IPS-15b (cell line): ENCODE results near the gene KSR1.

ENCODE experiments used
- H3K27me3 ChIP-seq: one replicate; pipeline ENCODE4 v1.6.1; 2013; ENCODE audit warnings: low read length; ENCODE audit not compliant: control insufficient read depth, insufficient read depth
- H3K36me3 ChIP-seq: one replicate; pipeline ENCODE4 v1.6.1; 2013; ENCODE audit warnings: low read length; ENCODE audit not compliant: control insufficient read depth, insufficient read depth
- H3K4me1 ChIP-seq: one replicate; pipeline ENCODE4 v1.6.1; 2013; ENCODE audit warnings: mild to moderate bottlenecking, low read length; ENCODE audit not compliant: control insufficient read depth, insufficient read depth
- H3K4me3 ChIP-seq: one replicate; pipeline ENCODE4 v1.5.1; 2013; ENCODE audit warnings: low read depth, low read length
- H3K9ac ChIP-seq: one replicate; pipeline ENCODE4 v1.6.1; 2013; ENCODE audit warnings: low read depth, mild to moderate bottlenecking, low read length
- H3K9me3 ChIP-seq: one replicate; pipeline ENCODE4 v1.6.1; 2013; ENCODE audit warnings: mild to moderate bottlenecking, low read length; ENCODE audit not compliant: control insufficient read depth, insufficient read depth

Gene KSR1

GRCh38 chr17:27601975-27602302 lies 145.7 kb downstream of the KSR1 start:
- Histone ChIP-seq H3K36me3 (peaks cover 18% of the 10 kb centered on the region), H3K9ac (no peak overlapping the region)

DNA sequence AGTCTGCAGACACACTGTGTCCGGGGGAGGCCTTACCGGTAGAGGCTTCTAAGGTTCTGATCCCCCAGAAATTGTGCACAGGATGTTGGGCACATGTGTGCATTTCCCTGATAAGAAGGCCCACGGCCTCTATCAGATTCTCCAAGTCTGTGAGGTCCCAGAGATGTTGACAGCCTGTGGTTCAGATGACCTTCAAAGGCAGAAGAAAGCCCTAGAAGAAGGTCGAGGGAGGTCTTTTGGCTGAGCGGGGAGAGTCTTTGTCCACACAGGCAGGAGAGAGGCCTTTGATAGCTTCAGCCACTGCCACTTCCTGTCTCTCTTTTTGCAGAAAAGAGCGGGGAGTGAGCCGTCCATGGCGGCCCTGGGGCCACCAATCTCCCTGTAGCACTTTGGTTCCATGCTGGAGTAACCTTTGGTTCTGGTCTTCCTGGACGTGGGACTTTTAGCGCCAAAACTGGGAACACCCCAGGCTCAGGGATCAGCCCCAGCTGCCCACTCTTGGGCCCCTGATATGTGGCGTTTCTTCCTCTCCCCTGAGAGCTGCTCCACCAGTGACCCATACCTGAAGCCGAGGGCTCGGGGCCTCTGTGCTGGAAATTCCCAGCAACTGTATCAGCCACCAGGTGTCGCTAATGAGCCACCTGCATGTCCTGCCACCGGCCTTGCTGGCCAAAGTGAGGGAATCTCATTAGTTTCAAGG lies 146.6 kb downstream of the KSR1 start:
- Histone ChIP-seq H3K36me3 (peaks cover 19% of the 10 kb centered on the region), H3K4me3 (no peak overlapping the region), H3K27me3 (no peaks in the 10 kb centered on the region), H3K9ac (no peak overlapping the region), H3K4me1 (no peaks in the 10 kb centered on the region), H3K9me3 (no peaks in the 10 kb centered on the region)

More at GRCh38 chr17:27601975-27602302, 145.7 kb downstream of the KSR1 start:
- Histone ChIP-seq H3K4me1 (no peaks in the 10 kb centered on the region), H3K9me3 (no peaks in the 10 kb centered on the region), H3K27me3 (no peaks in the 10 kb centered on the region), H3K4me3 (no peak overlapping the region)

DNA sequence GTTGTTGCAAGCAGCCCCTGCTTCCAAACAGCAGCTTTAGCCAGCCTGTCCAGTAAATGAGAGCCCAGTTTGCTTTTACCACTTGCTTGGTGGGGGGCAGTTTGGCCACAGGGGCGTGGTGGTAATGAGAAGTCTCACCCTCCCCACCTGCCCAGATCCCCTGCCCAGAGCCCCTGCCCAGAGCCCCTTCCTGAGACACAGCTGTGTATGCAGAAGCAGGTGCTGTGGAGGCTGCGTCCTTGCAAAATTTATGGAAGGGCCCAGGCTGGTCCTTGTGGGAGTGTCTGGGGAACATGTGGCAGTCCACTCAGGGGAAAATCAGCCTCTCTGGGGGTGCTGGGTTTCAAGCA lies 147.1 kb downstream of the KSR1 start:
- Histone ChIP-seq H3K4me1 (no peaks in the 10 kb centered on the region), H3K36me3 (peaks cover 19% of the 10 kb centered on the region), H3K4me3 (no peak overlapping the region), H3K9ac (no peak overlapping the region), H3K27me3 (no peaks in the 10 kb centered on the region), H3K9me3 (no peaks in the 10 kb centered on the region)

DNA sequence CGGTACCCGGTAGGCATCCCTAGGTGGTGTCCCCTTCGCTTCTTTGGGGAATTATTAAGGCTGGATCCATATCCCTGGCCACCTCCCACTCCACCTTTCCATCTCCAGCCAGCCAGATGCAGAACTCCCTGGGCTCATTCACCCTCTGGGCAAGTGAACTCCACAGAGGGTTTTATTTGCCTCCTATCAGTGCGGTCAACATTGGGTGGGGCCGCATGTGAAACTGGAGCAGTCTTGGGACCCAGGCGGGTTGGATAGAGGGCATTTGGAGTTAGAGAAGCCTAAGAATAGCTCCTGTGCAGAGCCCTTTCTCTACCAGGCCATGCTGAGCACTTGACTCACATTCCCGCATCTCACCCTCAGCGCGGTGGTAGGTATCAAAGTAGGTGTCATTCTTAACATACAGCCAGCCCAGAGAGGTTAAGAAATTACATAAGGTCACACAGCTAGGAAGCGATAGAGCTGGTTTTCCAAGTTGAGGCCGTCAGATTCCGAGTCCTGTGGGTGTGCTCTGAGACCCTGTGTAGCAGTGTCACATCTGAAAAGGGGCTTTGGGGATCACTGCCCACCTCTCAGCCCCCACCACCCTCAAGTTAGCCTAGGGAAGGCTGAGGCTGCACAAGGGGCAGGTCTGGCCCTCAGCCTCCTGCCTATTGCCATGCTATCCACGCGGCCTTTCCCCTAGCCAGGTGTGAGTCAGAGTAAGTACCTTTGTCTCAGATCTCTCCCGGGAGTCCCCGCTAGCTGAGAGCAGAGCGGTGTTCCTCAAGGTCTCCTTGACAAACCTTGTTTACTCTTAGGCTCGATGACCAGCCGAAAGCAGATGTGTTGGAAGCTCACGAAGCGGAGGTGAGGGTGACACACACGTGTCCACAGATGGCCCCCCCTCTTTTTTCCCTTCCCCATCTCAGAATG lies 147.9 kb downstream of the KSR1 start:
- no peaks in the 10 kb centered on the region for H3K27me3 ChIP-seq
- no peak overlapping the region for H3K9ac ChIP-seq
- H3K9me3 ChIP-seq = no peaks in the 10 kb centered on the region
- peaks cover 25% of the 10 kb centered on the region for H3K36me3 ChIP-seq
- H3K4me3 ChIP-seq = no peak overlapping the region
- H3K4me1 ChIP-seq = no peaks in the 10 kb centered on the region

DNA sequence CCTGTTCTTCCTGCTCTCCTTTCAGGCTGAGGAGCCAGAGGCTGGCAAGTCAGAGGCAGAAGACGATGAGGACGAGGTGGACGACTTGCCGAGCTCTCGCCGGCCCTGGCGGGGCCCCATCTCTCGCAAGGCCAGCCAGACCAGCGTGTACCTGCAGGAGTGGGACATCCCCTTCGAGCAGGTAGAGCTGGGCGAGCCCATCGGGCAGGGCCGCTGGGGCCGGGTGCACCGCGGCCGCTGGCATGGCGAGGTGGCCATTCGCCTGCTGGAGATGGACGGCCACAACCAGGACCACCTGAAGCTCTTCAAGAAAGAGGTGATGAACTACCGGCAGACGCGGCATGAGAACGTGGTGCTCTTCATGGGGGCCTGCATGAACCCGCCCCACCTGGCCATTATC lies 149.2 kb downstream of the KSR1 start:
- Histone ChIP-seq H3K27me3 (no peaks in the 10 kb centered on the region), H3K9ac (no peak overlapping the region), H3K36me3 (peaks cover 33% of the 10 kb centered on the region), H3K4me1 (no peaks in the 10 kb centered on the region), H3K4me3 (no peak overlapping the region), H3K9me3 (no peaks in the 10 kb centered on the region)

DNA sequence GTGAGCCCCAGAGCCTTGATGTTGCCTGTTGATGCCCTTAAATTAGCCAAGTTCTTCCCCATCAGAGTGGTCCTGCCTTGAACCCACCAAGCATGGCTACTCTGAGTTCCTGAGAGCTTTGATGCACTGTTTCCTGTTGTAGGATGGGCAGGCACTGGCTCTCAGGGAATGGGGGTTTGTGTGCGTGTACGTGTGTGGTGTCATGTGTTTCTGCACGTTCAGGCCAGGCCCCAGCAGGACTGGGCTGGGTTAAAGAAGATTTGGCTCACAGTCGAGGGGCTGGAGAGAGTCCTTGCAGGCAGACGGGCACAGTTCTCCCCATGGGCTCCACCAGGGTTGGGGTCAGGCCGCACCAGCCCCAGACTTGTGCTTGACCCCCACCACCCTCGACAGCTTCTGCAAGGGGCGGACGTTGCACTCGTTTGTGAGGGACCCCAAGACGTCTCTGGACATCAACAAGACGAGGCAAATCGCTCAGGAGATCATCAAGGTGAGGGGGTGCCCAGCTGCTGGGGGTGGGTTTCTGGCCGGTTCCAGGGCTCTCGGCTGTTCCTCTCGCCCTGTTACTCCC lies 151.4 kb downstream of the KSR1 start:
- Histone ChIP-seq H3K9me3 (no peaks in the 10 kb centered on the region), H3K4me1 (no peaks in the 10 kb centered on the region), H3K27me3 (no peaks in the 10 kb centered on the region), H3K36me3 (peaks cover 37% of the 10 kb centered on the region), H3K9ac (no peak overlapping the region), H3K4me3 (no peak overlapping the region)

DNA sequence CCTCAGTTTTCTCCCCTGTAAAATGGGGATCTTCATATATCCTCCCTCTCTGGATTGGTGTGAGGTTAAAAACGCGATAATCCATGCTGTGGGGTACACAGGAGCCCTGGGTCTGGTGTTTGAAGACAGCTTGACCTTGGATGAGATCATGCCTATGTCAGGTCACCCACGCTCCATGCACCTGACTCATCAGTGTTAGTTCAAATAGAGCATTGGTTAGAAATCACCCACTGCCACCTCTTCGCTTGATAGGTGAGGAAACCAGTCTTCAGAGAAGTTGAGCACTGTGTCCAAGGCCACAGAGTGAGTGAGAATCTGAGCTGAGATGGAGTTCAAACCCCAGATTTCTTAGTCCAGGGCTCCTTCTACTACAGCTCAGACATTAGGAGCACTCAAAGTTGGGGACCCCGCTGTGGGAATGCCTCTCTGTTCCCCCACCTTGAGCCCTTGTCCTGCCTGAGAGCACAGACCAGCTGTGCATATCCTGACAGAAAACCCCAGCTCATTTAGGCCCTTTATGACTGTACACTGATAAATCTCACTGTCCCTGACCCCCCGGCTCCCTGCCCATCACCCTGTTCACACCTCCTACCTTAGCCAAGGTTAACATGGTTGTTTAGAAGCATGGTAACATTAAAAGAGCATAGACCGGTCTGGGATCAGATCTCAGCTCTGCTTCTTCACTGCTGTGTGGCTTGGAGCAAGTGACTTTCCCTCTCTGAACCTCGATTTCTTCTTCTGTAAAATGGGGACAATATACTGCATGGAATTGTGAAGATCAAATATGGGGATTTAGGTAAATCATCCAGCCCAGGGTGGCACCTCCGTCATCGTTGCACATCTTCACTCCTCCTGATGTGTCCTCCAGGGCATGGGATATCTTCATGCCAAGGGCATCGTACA lies 152.3 kb downstream of the KSR1 start:
- Histone ChIP-seq H3K9ac (no peak overlapping the region), H3K27me3 (no peaks in the 10 kb centered on the region), H3K36me3 (peaks cover 38% of the 10 kb centered on the region), H3K4me1 (no peaks in the 10 kb centered on the region), H3K9me3 (no peaks in the 10 kb centered on the region), H3K4me3 (no peak overlapping the region)

- no peaks in the 10 kb centered on the region for H3K9me3 ChIP-seq
- no peaks in the 10 kb centered on the region for H3K27me3 ChIP-seq
- H3K4me3 ChIP-seq = no peak overlapping the region
- H3K36me3 ChIP-seq = peaks cover 36% of the 10 kb centered on the region
- H3K4me1 ChIP-seq = no peaks in the 10 kb centered on the region
- H3K9ac ChIP-seq = no peak overlapping the region
Observed at GRCh38 chr17:27609611-27610303, 153.5 kb downstream of the KSR1 start.

DNA sequence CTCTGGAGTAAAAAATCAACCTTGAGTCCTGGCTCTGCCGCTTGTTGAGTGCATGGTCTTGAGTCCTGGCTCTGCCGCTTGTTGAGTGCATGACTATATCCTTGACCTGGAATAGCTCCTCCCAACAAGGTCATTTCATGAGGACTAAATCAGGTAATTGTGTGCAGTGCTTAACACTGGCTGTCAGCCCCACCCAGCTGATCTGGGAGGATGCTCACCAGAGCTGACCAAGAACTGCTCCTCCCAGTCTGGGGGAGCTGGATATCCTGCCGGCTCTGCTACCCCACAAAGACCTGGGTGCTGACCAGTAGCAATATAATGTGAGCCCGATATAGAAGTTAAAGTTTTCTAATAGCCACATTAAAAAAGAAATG lies 154.0 kb downstream of the KSR1 start:
- no peak overlapping the region for H3K4me3 ChIP-seq
- H3K4me1 ChIP-seq = no peaks in the 10 kb centered on the region
- no peaks in the 10 kb centered on the region for H3K27me3 ChIP-seq
- H3K9ac ChIP-seq = no peak overlapping the region
- H3K36me3 ChIP-seq = peaks cover 33% of the 10 kb centered on the region
- no peaks in the 10 kb centered on the region for H3K9me3 ChIP-seq

DNA sequence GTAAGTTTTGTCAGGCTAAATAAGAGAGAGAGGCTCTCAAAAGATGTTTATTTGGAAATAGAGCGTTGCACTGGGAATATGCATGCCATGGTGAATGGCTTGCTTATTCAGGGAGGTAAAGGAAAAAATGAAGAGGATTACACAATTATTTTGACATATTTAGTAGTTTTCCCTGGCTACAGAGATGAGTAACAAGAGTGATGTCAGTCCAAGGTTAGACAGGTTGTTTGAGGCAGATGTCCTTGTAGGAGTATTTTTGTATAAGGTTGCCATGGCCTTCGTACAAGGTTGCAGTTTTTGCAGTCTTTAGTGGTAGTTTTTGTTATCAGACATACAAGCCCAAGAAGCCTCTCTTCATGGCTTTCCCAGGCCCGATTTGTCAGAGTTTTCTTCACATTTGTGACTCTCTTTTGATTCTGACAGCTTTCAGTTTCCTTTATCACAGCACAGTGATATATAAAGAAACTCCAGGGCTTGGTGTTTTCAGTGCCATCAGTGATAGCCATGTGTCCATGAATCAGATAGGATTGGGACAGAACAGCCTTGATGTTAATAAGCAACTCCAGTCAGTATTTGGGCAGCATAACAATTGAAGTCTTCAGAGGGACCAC lies 156.0 kb downstream of the KSR1 start:
- Histone ChIP-seq H3K4me1 (no peaks in the 10 kb centered on the region), H3K36me3 (peaks cover 34% of the 10 kb centered on the region)

DNA sequence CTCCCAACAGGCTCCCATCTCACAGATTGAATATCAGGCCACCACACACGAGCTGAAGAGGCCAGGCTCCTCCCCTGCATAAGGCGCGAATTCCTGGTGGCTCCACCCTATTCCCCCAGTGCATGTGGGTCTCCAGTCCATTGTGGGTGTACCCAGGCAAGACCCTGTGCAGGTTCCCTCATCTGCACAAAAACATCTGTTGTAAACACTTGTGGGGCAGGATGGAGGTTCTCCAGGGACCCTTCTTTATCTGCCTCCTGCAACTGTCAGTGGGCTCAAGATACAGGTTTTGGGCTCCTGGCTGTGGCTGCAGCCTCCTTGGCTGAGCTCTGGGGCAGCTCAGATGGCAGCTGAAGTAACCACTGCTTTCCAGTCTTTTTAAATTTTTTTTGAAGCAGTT lies 157.2 kb downstream of the KSR1 start:
- Histone ChIP-seq H3K27me3 (no peaks in the 10 kb centered on the region), H3K4me1 (no peaks in the 10 kb centered on the region), H3K4me3 (no peak overlapping the region), H3K9me3 (no peaks in the 10 kb centered on the region), H3K9ac (no peak overlapping the region), H3K36me3 (peaks cover 44% of the 10 kb centered on the region)

More for the DNA sequence above, 156.0 kb downstream of the KSR1 start:
- no peaks in the 10 kb centered on the region for H3K27me3 ChIP-seq
- H3K9ac ChIP-seq = no peak overlapping the region
- H3K4me3 ChIP-seq = no peak overlapping the region
- no peaks in the 10 kb centered on the region for H3K9me3 ChIP-seq
